NCI-H1092 (cell line): ENCODE results near the gene MYO1D.
"Not testable (repeated sequence)": the region's sequence is repeated elsewhere in the genome, so short reads cannot be mapped to it uniquely, and the experiment has no call there.

Experiments used
- DNase-seq: peaks from one replicate; lab custom pipeline; 2025; lab: John Stamatoyannopoulos, UW

MYO1D gene

DNA sequence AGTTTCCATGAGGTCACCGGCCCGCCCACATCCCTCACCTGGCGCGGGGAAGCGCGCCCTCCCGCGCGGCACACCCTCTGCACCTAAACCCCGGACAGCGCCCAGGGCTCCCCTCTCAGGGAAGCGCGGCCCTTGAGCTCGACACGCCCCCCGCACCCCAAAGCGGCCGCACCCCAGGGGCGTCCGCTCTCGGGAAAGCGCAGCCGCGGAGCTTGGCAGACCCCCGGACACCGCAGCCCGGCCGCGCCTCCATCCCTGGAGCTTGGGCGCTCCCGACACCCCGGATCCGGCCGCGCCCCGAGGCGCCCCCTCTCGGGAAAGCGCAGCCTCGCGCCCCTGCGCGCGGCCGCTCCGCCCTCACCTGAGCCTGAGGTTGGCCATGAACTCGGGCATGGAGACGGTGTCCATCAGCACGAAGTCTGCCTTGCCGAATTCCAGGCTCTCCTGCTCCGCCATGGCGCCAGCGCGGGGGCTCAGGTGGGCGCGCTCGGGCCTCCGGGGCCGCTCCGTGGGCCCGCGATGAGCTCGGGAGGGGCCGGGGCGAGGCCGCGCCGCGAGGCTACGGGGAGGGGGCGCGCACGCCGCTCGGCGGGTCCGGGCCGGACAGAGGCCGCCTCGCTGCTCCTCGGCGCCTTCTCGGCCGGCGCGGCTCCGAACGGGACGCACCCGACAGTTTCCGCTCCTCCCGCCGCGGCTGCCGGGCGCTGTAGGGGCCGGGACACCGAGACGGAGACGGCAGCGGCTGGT, at the start of gene MYO1D:
Gene MYO1D (minus strand): TSS at position 708 of the 747 bp plus-strand sequence. CDS start 252 bp downstream, at position 456.
- DNase-seq = peak; percentile 40

DNA sequence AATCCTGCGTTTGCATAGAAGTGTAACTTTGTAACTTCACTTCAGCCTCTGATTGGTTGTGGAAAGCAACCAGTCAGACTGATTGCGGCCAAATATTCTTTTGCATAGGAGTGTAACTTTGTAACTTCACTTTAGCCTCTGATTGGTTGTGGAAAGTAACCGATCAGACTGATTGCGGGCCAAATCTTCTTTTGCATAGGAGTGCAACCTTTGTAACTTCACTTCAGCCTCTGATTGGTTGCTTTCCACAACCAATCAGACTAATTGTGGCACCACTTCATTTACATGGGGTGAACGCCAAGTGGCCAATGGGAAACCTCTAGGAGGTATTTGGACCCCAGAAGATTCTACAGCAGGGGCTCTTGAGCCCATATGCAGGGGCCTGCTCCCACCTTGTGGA, 49.3 kb upstream of the MYO1D start:
- DNase-seq = no peak

GRCh38 chr17:32923905-32924304, 47.0 kb upstream of the MYO1D start:
- DNase-seq = not testable (repeated sequence)

- DNase-seq = no peak
Measured at GRCh38 chr17:32921017-32921416, 44.1 kb upstream of the MYO1D start.

DNA sequence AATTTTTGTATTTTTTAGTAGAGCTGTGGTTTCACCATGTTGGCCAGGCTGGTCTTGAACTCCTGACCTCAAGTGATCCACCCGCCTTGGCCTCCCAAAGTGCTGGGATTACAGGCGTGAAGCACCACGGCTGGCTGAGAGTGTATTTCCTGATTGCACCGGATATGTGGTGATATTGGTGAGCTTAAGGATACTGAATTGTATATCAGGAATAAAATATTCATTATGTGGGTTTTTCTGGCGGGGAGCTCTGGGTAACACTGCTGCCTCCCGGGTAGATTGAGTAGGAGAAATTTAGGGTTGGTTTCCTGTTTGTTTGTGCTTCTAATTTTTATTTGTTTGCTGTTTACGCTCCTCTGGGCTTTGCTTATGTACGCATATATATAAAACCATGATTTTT, 43.4 kb upstream of the MYO1D start:
- DNase-seq = no peak

DNA sequence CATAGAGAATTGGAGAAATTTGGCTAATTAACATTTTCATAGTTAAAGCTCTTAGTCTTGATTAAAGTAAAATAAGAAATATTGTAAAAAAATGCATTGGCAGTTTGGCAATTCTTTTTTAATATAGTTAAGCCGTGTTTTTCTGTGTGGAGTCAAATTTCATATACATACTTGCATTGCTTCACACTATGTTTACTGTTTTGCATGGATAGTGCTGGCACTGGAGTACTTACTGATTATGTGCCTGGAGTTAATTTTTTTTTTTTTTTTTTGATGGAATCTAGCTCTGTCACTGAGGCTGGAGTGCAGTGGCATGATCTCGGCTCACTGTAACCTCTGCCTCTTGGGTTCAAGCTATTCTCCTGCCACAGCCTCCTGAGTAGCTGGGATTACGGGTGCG, 43.0 kb upstream of the MYO1D start:
- DNase-seq = not testable (repeated sequence)

DNA sequence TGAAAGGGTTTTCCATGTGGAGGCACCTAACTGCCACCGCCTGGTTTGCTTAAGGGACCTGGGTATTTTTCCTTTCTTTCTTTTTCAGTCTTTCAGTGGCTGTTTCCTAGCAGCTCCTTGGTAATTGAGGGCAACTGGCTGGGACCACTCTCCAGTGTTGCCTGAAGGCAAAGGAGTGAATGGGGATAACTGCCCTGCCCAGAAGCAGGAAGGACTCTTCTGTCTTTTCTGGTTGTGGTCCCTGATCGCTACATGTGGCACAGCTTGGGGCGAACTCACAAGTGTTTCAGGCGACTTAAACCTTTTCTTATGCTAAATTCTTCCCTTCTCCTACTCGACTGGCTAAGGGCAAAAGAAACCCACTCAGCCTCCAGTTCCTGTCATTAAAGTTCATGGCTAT, 40.9 kb upstream of the MYO1D start:
- no peak for DNase-seq

DNA sequence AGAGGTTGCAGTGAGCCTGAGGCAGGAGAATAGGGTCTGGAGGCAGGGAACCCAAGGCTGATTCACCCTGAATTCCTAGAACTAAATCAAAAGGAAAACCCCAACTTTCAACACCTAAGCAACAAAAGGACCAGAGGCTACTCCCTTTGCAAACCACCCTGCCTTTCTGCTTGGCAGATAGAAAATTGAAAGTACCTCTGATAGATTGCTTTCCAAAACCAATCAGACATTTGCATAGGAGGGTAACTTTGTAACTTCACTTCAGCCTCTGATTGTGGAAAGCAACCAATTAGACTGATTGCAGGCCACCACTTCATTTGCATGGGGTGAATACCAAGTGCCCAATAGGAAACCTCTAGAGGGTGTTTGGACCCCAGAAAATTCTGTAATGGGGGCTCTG, 40.2 kb upstream of the MYO1D start:
- no peak for DNase-seq

DNA sequence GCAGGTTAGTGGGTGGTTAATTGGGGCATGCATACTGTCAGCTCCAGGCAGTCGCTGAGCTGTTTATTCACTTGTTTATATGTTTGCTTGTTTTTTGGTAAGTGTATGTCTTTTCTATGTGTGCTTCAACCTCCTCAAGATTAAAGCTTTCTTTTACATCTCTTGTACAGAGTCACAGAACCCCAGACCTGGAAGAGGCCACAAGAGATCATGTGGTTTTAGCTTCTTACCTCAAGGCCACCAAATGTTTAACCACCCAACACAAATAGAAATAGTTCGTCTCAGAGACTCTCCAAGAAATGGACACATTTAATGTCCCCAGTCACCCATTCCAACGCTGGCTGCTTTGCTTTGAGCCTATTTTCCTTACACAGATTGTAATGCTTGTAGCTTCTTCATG, 39.2 kb upstream of the MYO1D start:
- DNase-seq = no peak

GRCh38 chr17:32915245-32915644, 38.3 kb upstream of the MYO1D start:
- DNase-seq = no peak

DNA sequence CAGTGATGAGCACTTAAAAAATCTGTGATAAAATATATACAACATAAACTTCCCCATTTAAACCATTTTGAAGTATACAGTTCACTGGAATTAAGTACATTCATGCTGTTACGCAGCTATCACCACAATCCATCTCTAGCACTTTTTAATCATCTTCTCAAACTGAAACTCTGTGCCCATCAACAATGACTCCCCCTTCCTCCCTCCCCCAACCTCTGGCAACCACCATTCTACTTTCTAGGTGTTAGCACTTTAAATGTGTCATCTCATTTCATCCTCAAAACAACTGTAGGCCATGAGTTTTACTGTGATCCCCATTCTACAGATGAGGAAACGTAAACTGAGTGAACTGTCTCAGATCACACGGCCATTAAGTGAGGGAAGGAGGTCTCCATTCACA, 37.3 kb upstream of the MYO1D start:
- no peak for DNase-seq

GRCh38 chr17:32913593-32913992, 36.7 kb upstream of the MYO1D start:
- DNase-seq = no peak

- no peak for DNase-seq
Measured at GRCh38 chr17:32912218-32912897, 35.4 kb upstream of the MYO1D start.

GRCh38 chr17:32910769-32911168, 33.8 kb upstream of the MYO1D start:
- no peak for DNase-seq

DNA sequence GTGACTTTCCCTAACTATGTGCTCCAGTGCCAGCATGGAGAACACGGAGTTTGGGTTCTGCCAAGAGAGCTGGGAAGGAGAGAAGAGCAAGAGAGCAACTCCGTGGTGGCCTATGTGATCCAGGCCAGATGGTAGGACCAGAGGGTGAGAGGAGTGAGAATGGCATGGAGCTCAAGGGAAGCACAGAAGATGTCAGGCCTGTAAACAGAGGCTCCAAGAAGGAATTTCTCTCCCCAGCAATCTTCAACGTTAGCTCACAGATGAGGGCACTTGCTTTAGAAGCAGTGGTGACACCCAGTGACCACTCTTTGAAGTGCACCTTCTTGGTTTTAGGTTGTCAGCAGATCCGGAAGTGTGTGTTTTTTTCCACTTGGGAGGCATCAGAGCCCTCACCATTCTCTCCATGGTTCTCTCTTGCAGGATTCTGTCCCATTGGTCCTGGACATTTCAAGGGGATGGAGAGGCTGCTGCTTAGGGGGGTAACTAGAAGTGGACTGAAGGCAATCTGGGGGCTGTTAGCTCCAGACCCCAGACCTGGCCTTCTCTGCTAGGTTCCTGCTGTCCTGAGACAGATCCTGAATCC, 33.0 kb upstream of the MYO1D start:
- DNase-seq = peak; percentile 42

- no peak for DNase-seq
Measured at GRCh38 chr17:32907583-32907982, 30.7 kb upstream of the MYO1D start.

- DNase-seq = no peak
Measured at GRCh38 chr17:32904891-32905290, 28.0 kb upstream of the MYO1D start.

DNA sequence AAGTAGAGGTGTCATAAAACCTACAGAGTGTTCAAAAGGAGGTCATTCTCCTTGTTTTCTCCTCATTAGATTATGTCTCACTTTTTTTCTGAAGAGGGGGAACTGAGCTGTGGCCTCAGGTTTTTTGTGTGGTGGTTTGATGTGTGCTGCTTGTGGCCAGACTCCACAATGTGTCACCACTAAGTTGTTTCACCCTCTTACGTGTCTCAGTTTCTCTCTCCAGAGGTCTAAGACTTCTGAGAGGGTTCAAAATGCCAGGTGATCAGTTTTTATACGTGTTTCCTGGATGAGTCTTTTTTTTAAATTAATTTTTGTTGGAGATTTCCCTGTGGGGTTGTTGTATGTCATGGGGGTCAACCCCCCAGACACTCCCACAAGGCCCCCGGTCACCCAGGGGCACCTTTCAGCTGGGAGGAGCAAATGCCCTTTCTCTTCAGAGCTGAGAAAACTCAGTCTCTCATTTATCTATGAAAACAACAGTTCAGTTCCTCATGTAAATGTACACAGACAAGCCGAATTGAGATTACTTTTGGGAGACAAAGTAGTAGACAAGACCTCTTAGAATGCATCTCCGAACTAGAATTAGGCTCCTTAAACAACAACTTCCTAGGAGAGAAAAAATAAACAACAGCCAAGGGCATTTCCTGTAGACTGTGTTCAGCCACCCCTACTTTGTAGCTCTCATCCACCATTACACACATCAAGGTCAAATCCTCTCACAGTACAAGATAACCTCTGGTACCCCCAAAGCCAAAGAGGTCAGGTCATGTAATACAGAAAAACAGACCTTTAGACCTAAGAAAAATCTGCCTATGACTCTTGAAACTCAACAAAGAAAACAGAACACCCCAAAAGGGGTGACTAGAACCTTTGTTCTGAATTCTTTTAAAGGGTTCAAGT, 27.1 kb upstream of the MYO1D start:
- DNase-seq = no peak

GRCh38 chr17:32901743-32902142, 24.8 kb upstream of the MYO1D start:
- no peak for DNase-seq

- DNase-seq = no peak
Measured at GRCh38 chr17:32899236-32900013, 22.5 kb upstream of the MYO1D start.

GRCh38 chr17:32896647-32897258, 19.8 kb upstream of the MYO1D start:
- DNase-seq = no peak
